GM12872 (cell line): ENCODE results near the gene PXDC1.

Experiments
- CTCF ChIP-seq: IDR thresholded peaks from 3 replicates; pipeline ENCODE4 v1.5.1; 2011; ENCODE audit warnings: low read depth, mild to moderate bottlenecking, low read length, moderate library complexity; ENCODE audit not compliant: insufficient read depth

PXDC1 gene

GRCh38 chr6:3734023-3734422 lies 17.5 kb downstream of the PXDC1 start:
- no peak for TF ChIP-seq CTCF

GRCh38 chr6:3733321-3733925 lies 18.1 kb downstream of the PXDC1 start:
- no peak for TF ChIP-seq CTCF

DNA sequence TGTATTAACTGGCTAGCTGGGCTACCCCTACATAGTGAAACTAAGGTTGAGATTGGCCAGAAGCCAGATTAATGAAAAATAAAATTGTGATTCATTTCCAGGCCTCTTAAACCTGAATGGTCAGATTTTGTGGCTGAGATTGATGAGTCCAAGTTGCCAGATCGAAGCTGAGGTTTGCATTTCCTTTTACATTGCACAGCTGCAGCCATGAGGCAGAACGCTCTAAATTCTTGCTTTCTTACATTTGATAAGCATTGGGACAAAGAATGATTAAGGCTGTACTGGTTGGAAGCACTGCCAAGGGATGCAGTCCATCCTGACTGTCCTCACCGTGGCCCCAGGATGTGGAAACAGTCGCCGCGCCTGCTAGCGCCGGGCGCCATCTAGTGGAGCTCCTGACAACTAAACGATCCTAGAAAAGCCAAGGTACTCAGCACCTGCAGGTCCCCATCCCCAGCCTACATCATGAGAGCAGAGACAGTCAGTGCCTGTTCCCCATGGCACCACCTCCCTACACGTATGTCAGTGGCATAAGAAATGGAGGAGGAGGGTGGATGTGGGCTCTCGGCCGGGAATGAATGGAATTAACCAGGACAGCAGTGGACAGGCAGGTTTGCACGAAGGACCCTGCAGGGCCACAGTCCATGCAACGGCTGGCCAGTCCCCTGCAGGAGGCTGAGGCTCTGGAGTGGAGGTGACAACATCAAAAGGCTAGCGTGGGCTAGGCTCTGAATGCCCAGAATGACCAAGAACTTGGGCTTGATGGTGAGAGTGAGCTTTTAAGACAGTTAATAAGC lies 19.0 kb downstream of the PXDC1 start:
- TF ChIP-seq CTCF, result peak; percentile 91

- TF ChIP-seq CTCF, result no peak
Observed at GRCh38 chr6:3731700-3732099, 19.8 kb downstream of the PXDC1 start.

DNA sequence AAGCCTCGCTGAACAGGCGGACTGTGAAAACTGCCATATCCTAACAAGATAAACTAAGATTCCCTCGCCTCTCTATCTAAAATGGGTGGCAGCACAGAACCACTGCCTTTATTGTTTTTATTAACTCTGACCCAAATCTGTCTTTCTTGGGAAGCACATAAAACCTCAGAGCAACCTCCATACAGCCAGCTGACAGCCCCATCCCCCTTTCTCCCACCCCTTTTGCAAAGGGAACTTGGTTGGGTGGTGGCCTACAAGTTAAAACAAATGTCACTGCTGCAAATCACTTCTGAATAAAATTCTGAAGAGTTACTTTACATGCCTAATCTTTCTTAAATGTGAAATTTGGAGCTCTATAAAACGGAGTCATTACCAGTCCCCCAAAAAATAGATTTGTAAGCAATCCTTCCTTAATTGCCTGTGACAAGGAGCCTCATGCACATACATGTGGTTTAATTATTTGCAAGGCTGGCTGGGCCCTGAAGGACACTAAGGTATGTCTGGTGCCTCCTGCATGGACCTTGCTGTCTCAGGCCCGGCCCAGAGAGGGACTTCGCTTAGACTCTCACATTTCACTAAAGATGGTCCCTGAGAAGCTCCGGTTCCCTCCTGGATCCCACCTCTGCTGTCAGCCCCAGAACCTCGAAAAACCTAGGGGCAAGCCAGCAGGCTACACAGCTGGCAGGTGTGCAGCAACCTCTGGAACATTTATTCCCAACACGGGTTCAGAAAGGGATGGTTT lies 21.7 kb downstream of the PXDC1 start:
- no peak for TF ChIP-seq CTCF

DNA sequence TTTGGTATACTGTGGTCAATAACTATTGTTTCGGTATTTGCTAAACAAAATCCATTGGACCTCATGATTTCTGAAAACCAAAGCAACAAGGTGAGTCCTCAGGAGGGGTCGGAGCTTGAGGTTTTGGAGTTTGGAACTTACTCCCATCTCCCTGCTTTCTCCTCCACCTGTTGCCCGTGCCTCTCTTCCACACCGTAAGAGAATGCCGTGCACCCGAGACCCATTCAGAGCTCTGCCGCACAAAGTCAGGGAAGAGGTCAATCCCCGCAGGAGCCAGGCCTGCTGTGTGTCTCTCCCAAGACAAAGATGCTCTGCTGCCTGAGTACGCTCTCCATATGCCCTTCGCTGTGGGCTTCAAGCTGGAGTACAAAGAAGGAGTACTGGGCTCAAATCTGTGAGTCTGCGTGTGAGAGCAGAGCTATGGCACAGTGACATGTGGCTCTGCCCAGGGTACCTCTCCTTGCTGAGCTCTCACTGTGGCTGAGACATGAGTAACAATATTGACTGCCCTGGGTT lies 23.9 kb downstream of the PXDC1 start:
- no peak for TF ChIP-seq CTCF

DNA sequence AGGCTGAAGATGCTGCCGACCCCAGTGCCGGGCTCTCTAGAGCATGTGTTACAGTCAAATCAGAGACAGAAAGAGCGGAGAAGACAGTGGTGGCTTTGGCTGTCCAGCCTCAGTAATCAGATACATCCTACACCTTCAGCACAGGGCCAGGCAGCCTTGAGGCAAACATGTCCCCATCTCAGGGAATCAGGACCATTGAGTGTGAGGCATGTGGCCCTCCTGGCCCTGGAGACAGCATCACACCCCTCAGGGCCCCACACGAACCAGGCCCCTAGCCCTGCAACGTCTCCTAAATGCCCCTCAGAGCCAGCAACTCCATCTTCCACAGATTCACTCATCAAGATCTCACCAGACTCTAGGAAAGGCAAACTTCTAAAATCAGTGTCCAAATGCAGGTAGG lies 24.5 kb downstream of the PXDC1 start:
- no peak for TF ChIP-seq CTCF
